ENCODE results near the gene PPFIBP2.

The PPFIBP2 gene

DNA sequence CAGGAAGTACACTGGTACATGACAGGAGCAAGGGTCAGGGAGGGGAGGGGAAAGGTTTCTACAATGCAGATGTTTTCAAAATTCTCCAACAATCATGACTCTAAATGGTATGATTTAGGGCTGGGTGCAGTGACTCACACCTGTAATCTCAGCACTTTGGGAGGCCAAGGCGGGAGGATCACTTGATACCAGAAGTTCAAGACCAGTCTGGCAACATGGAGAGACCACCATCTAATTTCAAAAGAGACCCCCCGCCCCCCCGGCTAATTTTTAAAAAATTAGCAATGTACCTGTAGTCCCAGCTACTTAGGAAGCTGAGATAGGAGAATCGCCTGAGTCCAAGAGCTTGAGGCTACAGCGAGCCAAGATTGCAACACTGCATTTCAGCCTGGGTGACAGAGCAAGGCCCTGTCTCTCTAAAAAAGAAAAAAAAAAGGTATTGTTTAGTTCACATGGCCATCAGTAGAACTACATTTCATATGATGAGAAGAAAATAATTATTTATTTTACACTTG is 44.4 kb upstream of the PPFIBP2 start (continued):
- TF ChIP-seq ZBTB48 (tag by site-specific recombination; IDR thresholded peaks at IDR 0.05) (no peak), ZXDB (tag by site-specific recombination; IDR thresholded peaks at IDR 0.05) (no peak), ZIC2 (tag by site-specific recombination; IDR thresholded peaks at IDR 0.05) (no peak), ZNF701 (tag by site-specific recombination; IDR thresholded peaks at IDR 0.05) (no peak), ZNF677 (tag by site-specific recombination; IDR thresholded peaks at IDR 0.05) (no peak), ZNF555 (tag by site-specific recombination; conservative IDR thresholded peaks at IDR 0.05) (no peak), EGR2 (tag by site-specific recombination; IDR thresholded peaks at IDR 0.05; ENCODE audit: low read depth) (no peak), ZFP41 (tag by site-specific recombination; IDR thresholded peaks at IDR 0.05; ENCODE audit: borderline replicate concordance) (no peak)

DNA sequence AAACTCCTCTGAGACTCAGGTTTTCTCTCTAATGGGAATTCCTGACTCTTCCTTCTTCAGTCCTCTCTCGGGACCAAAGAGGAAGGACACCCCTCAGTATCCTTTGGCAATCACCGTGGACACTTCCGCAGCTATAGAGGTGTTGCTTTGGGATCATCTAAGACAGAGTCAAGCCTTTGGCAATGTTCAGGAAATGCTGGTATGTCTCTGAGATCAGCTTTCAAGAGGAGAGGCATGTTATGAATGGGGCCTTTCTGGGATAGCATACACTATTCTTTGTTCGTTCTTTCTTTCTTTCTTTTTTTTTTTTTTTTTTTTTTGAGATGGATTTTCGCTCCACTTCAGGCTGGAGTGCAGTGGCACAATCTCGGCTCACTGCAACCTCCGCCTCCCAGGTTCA is 42.7 kb upstream of the PPFIBP2 start:
- Histone ChIP-seq H3K4me1 (ENCODE audit: control insufficient read depth, insufficient read depth, low read length) (no peaks in the 10 kb centered on the region), H3K27ac (ENCODE audit: extremely low read depth, low read depth, low read length) (no peak overlapping the region), H3K4me3 (ENCODE audit: low read depth, low read length) (no peak overlapping the region), H3K9me3 (ENCODE audit: control insufficient read depth, insufficient read depth, low read depth, low read length) (no peaks in the 10 kb centered on the region), H3K36me3 (ENCODE audit: control insufficient read depth in 2 of 2, insufficient read depth in 1 of 2, low read length in 2 of 2) (peaks cover 0 to 26% of the 10 kb centered on the region in 2 experiments; a peak in 1 of 3 replicates)
- POLR2A ChIA-PET, result no interaction called here
- CTCF ChIA-PET, result interaction anchor here (0.6 to 1.4 kb wide), 3 partner anchors 10 to 675 kb away, joined by 3 read pairs; no protein-coding TSS in a partner anchor
- TF ChIP-seq SCRT2 (tag by site-specific recombination; IDR thresholded peaks at IDR 0.05) (no peak), ZBTB20 (tag by site-specific recombination; IDR thresholded peaks at IDR 0.05) (no peak), KLF9 (tag by site-specific recombination; IDR thresholded peaks at IDR 0.05; ENCODE audit: low read depth) (no peak), ZNF211 (tag by site-specific recombination; IDR thresholded peaks at IDR 0.05; ENCODE audit: low read depth) (no peak), FEZF1 (tag by site-specific recombination; IDR thresholded peaks at IDR 0.05) (no peak), SP7 (tag by site-specific recombination; IDR thresholded peaks at IDR 0.05) (no peak), TCF7L2 (IDR thresholded peaks at IDR 0.05; ENCODE audit: borderline replicate concordance, low read depth, low read length) (no peak), GLIS1 (tag by site-specific recombination; IDR thresholded peaks at IDR 0.05) (no peak), ZNF341 (tag by site-specific recombination; IDR thresholded peaks at IDR 0.05; ENCODE audit: low read depth) (no peak)
- TF ChIP-seq, protein P1, sequence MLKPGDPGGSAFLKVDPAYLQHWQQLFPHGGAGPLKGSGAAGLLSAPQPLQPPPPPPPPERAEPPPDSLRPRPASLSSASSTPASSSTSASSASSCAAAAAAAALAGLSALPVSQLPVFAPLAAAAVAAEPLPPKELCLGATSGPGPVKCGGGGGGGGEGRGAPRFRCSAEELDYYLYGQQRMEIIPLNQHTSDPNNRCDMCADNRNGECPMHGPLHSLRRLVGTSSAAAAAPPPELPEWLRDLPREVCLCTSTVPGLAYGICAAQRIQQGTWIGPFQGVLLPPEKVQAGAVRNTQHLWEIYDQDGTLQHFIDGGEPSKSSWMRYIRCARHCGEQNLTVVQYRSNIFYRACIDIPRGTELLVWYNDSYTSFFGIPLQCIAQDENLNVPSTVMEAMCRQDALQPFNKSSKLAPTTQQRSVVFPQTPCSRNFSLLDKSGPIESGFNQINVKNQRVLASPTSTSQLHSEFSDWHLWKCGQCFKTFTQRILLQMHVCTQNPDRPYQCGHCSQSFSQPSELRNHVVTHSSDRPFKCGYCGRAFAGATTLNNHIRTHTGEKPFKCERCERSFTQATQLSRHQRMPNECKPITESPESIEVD (tag by site-specific recombination; IDR thresholded peaks at IDR 0.05), result no peak
- TF ChIP-seq, protein P2, sequence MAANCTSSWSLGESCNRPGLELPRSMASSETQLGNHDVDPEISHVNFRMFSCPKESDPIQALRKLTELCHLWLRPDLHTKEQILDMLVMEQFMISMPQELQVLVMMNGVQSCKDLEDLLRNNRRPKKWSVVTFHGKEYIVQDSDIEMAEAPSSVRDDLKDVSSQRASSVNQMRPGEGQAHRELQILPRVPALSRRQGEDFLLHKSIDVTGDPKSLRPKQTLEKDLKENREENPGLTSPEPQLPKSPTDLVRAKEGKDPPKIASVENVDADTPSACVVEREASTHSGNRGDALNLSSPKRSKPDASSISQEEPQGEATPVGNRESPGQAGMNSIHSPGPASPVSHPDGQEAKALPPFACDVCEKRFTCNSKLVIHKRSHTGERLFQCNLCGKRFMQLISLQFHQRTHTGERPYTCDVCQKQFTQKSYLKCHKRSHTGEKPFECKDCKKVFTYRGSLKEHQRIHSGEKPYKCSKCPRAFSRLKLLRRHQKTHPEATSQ (tag by site-specific recombination; IDR thresholded peaks at IDR 0.05), result no peak
- TF ChIP-seq, protein P3, sequence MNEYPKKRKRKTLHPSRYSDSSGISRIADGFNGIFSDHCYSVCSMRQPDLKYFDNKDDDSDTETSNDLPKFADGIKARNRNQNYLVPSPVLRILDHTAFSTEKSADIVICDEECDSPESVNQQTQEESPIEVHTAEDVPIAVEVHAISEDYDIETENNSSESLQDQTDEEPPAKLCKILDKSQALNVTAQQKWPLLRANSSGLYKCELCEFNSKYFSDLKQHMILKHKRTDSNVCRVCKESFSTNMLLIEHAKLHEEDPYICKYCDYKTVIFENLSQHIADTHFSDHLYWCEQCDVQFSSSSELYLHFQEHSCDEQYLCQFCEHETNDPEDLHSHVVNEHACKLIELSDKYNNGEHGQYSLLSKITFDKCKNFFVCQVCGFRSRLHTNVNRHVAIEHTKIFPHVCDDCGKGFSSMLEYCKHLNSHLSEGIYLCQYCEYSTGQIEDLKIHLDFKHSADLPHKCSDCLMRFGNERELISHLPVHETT (tag by site-specific recombination; IDR thresholded peaks at IDR 0.05), result no peak
- TF ChIP-seq, protein P4, sequence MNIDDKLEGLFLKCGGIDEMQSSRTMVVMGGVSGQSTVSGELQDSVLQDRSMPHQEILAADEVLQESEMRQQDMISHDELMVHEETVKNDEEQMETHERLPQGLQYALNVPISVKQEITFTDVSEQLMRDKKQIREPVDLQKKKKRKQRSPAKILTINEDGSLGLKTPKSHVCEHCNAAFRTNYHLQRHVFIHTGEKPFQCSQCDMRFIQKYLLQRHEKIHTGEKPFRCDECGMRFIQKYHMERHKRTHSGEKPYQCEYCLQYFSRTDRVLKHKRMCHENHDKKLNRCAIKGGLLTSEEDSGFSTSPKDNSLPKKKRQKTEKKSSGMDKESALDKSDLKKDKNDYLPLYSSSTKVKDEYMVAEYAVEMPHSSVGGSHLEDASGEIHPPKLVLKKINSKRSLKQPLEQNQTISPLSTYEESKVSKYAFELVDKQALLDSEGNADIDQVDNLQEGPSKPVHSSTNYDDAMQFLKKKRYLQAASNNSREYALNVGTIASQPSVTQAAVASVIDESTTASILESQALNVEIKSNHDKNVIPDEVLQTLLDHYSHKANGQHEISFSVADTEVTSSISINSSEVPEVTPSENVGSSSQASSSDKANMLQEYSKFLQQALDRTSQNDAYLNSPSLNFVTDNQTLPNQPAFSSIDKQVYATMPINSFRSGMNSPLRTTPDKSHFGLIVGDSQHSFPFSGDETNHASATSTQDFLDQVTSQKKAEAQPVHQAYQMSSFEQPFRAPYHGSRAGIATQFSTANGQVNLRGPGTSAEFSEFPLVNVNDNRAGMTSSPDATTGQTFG (tag by site-specific recombination; IDR thresholded peaks at IDR 0.05; ENCODE audit: borderline replicate concordance), result no peak

Measured in HEK293 (cell line).